HEK293 (cell line): Measurements from ENCODE around the gene TRIM27.

Source experiments
- CTCF ChIA-PET: fragments of 350-600 bp; formaldehyde crosslinking; extraction: SDS; loops from one replicate; lab custom pipeline; 2021; ENCODE audit warnings: antibody characterized with exemption; lab: Yijun Ruan, JAX
- POLR2A ChIA-PET: fragments of 300-600 bp; formaldehyde crosslinking; extraction: SDS; loops from one replicate; lab custom pipeline; 2020; ENCODE audit warnings: antibody characterized with exemption, inconsistent platforms; lab: Yijun Ruan, JAX
- H3K27ac ChIP-seq: fragments of 200-500 bp; sonication (Bioruptor generic); 2 replicates; pipeline ENCODE4 v1.5.1; 2014; ENCODE audit warnings: low read depth, low read length, control low read depth, inconsistent platforms; ENCODE audit errors: extremely low read depth
- H3K36me3 ChIP-seq, 2 experiments: fragments of 200-500 bp in 1 of 2; sonication (Bioruptor generic) in 1 of 2; 1 replicate in 1 of 2; 2 replicates in 1 of 2; pipeline ENCODE4 v1.5.1; 2014 to 2017; ENCODE audit warnings: inconsistent platforms in 2 of 2, low read length in 2 of 2; ENCODE audit not compliant: control insufficient read depth in 2 of 2, insufficient read depth in 1 of 2
- H3K4me1 ChIP-seq: fragments of 200-500 bp; sonication (Bioruptor generic); 2 replicates; pipeline ENCODE4 v1.5.1; 2014; ENCODE audit warnings: mild to moderate bottlenecking, low read length, inconsistent platforms; ENCODE audit not compliant: control insufficient read depth, insufficient read depth
- H3K4me3 ChIP-seq: 2 replicates; pipeline ENCODE4 v1.5.1; 2011; ENCODE audit warnings: low read depth, mild to moderate bottlenecking, control low read depth, low read length, moderate library complexity
- H3K9me3 ChIP-seq: fragments of 200-500 bp; sonication (Bioruptor generic); 2 replicates; pipeline ENCODE4 v1.5.1; 2014; ENCODE audit warnings: low read depth, low read length, inconsistent platforms; ENCODE audit not compliant: control insufficient read depth, insufficient read depth
- BCL11A ChIP-seq: fragments of 450-650 bp; formaldehyde crosslinking; IDR thresholded peaks from 2 replicates; pipeline ENCODE4 v1.5.1; 2016; ENCODE audit warnings: low read depth, missing biosample characterization, missing genetic modification characterization
- KLF1 ChIP-seq: fragments of 450-650 bp; formaldehyde crosslinking; IDR thresholded peaks from 2 replicates; pipeline ENCODE4 v1.5.1; 2016; ENCODE audit warnings: missing biosample characterization, missing genetic modification characterization
- MEIS1 ChIP-seq: sonication (generic); formaldehyde crosslinking; IDR thresholded peaks from 2 replicates; pipeline ENCODE4 v1.8.1; 2022; ENCODE audit warnings: missing genetic modification reagents, mild to moderate bottlenecking, borderline replicate concordance
- PRDM4 ChIP-seq: fragments of 450-650 bp; formaldehyde crosslinking; IDR thresholded peaks from 2 replicates; pipeline ENCODE4 v1.5.1; 2017; ENCODE audit warnings: missing biosample characterization, missing genetic modification characterization
- RBAK ChIP-seq: fragments of 450-650 bp; formaldehyde crosslinking; IDR thresholded peaks from 2 replicates; pipeline ENCODE4 v1.5.1; 2016; ENCODE audit warnings: missing biosample characterization, missing genetic modification characterization
- SCRT2 ChIP-seq: fragments of 450-650 bp; formaldehyde crosslinking; IDR thresholded peaks from 2 replicates; pipeline ENCODE4 v1.5.1; 2016; ENCODE audit warnings: missing biosample characterization, missing genetic modification characterization
- TCF7L2 ChIP-seq: IDR thresholded peaks from 2 replicates; pipeline ENCODE4 v1.6.1; 2011; ENCODE audit warnings: low read depth, mild to moderate bottlenecking, inconsistent platforms, low read length, moderate library complexity, borderline replicate concordance
- ZBTB11 ChIP-seq: fragments of 450-650 bp; formaldehyde crosslinking; conservative IDR thresholded peaks from 2 replicates; pipeline ENCODE4 v1.5.1; 2016; ENCODE audit warnings: low read depth, missing biosample characterization, missing genetic modification characterization
- ZBTB20 ChIP-seq: fragments of 450-650 bp; formaldehyde crosslinking; IDR thresholded peaks from 2 replicates; pipeline ENCODE4 v1.5.1; 2016; ENCODE audit warnings: missing biosample characterization, missing genetic modification characterization
- ZBTB48 ChIP-seq: fragments of 450-650 bp; formaldehyde crosslinking; IDR thresholded peaks from 2 replicates; pipeline ENCODE4 v1.5.1; 2016; ENCODE audit warnings: missing biosample characterization, missing genetic modification characterization
- ZBTB8A ChIP-seq: fragments of 450-650 bp; formaldehyde crosslinking; IDR thresholded peaks from 2 replicates; pipeline ENCODE4 v1.5.1; 2016; ENCODE audit warnings: missing biosample characterization, missing genetic modification characterization
- ZFP3 ChIP-seq: fragments of 450-650 bp; formaldehyde crosslinking; IDR thresholded peaks from 2 replicates; pipeline ENCODE4 v1.5.1; 2016; ENCODE audit warnings: low read depth, missing biosample characterization, missing genetic modification characterization
- ZFP37 ChIP-seq: fragments of 450-650 bp; formaldehyde crosslinking; IDR thresholded peaks from 2 replicates; pipeline ENCODE4 v1.5.1; 2016; ENCODE audit warnings: missing biosample characterization, missing genetic modification characterization
- ZNF174 ChIP-seq: fragments of 450-650 bp; formaldehyde crosslinking; IDR thresholded peaks from 2 replicates; pipeline ENCODE4 v1.5.0; 2017; ENCODE audit warnings: missing biosample characterization, mild to moderate bottlenecking, missing genetic modification characterization
- ZNF184 ChIP-seq: fragments of 450-650 bp; IDR thresholded peaks from 2 replicates; pipeline ENCODE4 v1.5.1; 2018; ENCODE audit warnings: missing biosample characterization, mild to moderate bottlenecking, missing genetic modification characterization
- ZNF2 ChIP-seq: fragments of 450-650 bp; formaldehyde crosslinking; IDR thresholded peaks from 2 replicates; pipeline ENCODE4 v1.5.1; 2016; ENCODE audit warnings: missing biosample characterization, missing genetic modification characterization
- ZNF214 ChIP-seq: fragments of 450-650 bp; formaldehyde crosslinking; IDR thresholded peaks from 2 replicates; pipeline ENCODE4 v1.5.1; 2017; ENCODE audit warnings: missing biosample characterization, mild to moderate bottlenecking, missing genetic modification characterization, borderline replicate concordance
- ZNF221 ChIP-seq: fragments of 450-650 bp; formaldehyde crosslinking; IDR thresholded peaks from 2 replicates; pipeline ENCODE4 v1.5.1; 2017; ENCODE audit warnings: missing biosample characterization, missing genetic modification characterization, borderline replicate concordance
- ZNF23 ChIP-seq: fragments of 450-650 bp; formaldehyde crosslinking; IDR thresholded peaks from 2 replicates; pipeline ENCODE4 v1.5.1; 2016; ENCODE audit warnings: missing biosample characterization, missing genetic modification characterization, borderline replicate concordance
- ZNF324 ChIP-seq: fragments of 450-650 bp; formaldehyde crosslinking; IDR thresholded peaks from 2 replicates; pipeline ENCODE4 v1.5.1; 2016; ENCODE audit warnings: missing biosample characterization, missing genetic modification characterization
- ZNF394 ChIP-seq: fragments of 450-650 bp; formaldehyde crosslinking; IDR thresholded peaks from 2 replicates; pipeline ENCODE4 v1.5.1; 2016; ENCODE audit warnings: missing biosample characterization, missing genetic modification characterization, mild to moderate bottlenecking, moderate library complexity, borderline replicate concordance
- ZNF580 ChIP-seq: fragments of 450-650 bp; formaldehyde crosslinking; IDR thresholded peaks from 2 replicates; pipeline ENCODE4 v1.5.1; 2016; ENCODE audit warnings: missing biosample characterization, missing genetic modification characterization
- ZNF596 ChIP-seq: fragments of 450-650 bp; IDR thresholded peaks from 2 replicates; pipeline ENCODE4 v1.5.0; 2018; ENCODE audit warnings: missing biosample characterization, mild to moderate bottlenecking, missing genetic modification characterization, moderate library complexity
- ZNF610 ChIP-seq: fragments of 450-650 bp; formaldehyde crosslinking; IDR thresholded peaks from 2 replicates; pipeline ENCODE4 v1.5.1; 2016; ENCODE audit warnings: missing biosample characterization, missing genetic modification characterization, borderline replicate concordance
- ZNF660 ChIP-seq: fragments of 450-650 bp; IDR thresholded peaks from 2 replicates; pipeline ENCODE4 v1.5.1; 2018; ENCODE audit warnings: missing biosample characterization, mild to moderate bottlenecking, missing genetic modification characterization
- ZNF707 ChIP-seq: fragments of 450-650 bp; formaldehyde crosslinking; IDR thresholded peaks from 2 replicates; pipeline ENCODE4 v1.5.1; 2016; ENCODE audit warnings: missing biosample characterization, missing genetic modification characterization
- ZNF776 ChIP-seq: fragments of 450-650 bp; formaldehyde crosslinking; IDR thresholded peaks from 2 replicates; pipeline ENCODE4 v1.5.0; 2017; ENCODE audit warnings: missing biosample characterization, missing genetic modification characterization, borderline replicate concordance
- ZNF777 ChIP-seq: fragments of 450-650 bp; formaldehyde crosslinking; IDR thresholded peaks from 2 replicates; pipeline ENCODE4 v1.5.1; 2017; ENCODE audit warnings: missing biosample characterization, missing genetic modification characterization, borderline replicate concordance
- ZSCAN23 ChIP-seq: fragments of 450-650 bp; formaldehyde crosslinking; IDR thresholded peaks from 2 replicates; pipeline ENCODE4 v1.5.1; 2016; ENCODE audit warnings: missing biosample characterization, missing genetic modification characterization

Gene TRIM27

GRCh38 chr6:28941684-28942448 lies 18.1 kb upstream of the TRIM27 start (continued):
- TF ChIP-seq SCRT2 (tag by site-specific recombination) (peak; percentile 64), ZBTB8A (0 out of 2 replicates have a peak, but pooled peaks have one; percentile 16), ZBTB48 (tag by site-specific recombination) (0 out of 2 replicates have a peak, but pooled peaks have one; percentile 27), ZNF596 (tag by site-specific recombination) (no peak; the same call in 1 of the 2 replicates)

GRCh38 chr6:28940858-28941683 lies 17.3 kb upstream of the TRIM27 start:
- POLR2A ChIA-PET, result interaction anchor here (1.3 to 3.4 kb wide), 5 partner anchors 12 to 74 kb away, joined by 5 to 29 read pairs (median 7); partner anchors contain the start of gene TRIM27
- CTCF ChIA-PET, result interaction anchor here (0.7 to 1.6 kb wide), 5 partner anchors 30 to 131 kb away, joined by 3 to 7 read pairs (median 4); no protein-coding TSS in a partner anchor
- 0 out of 2 replicates have a peak, but pooled peaks have one; percentile 31 for TF ChIP-seq ZFP3 (tag by site-specific recombination)
- peak; percentile 73; the same call in 1 of the 2 replicates for TF ChIP-seq ZNF221 (tag by site-specific recombination)
- TF ChIP-seq RBAK (tag by site-specific recombination), result no peak
- TF ChIP-seq ZNF776, result no peak
- peak; percentile 33; the same call in 1 of the 2 replicates for TF ChIP-seq KLF1 (tag by site-specific recombination)
- TF ChIP-seq BCL11A (tag by site-specific recombination), result no peak
- TF ChIP-seq ZNF184, result peak; percentile 84
- TF ChIP-seq ZNF394 (tag by site-specific recombination), result peak; percentile 49
- no peak for TF ChIP-seq TCF7L2
- no peak for TF ChIP-seq ZNF174 (tag by site-specific recombination)
- TF ChIP-seq ZFP37 (tag by site-specific recombination), result no peak; the same call in 1 of the 2 replicates
- no peak for TF ChIP-seq ZNF214 (tag by site-specific recombination)
- TF ChIP-seq ZBTB20 (tag by site-specific recombination), result 0 out of 2 replicates have a peak, but pooled peaks have one; percentile 1
- TF ChIP-seq ZSCAN23 (tag by site-specific recombination), result peak; percentile 23; the same call in 1 of the 2 replicates
- TF ChIP-seq ZNF707 (tag by site-specific recombination), result no peak
- no peak for TF ChIP-seq ZNF23
- peak; percentile 32 for TF ChIP-seq ZNF324 (tag by site-specific recombination)
- peak; percentile 72; the same call in 1 of the 2 replicates for TF ChIP-seq ZNF2
- no peak for TF ChIP-seq MEIS1 (CRISPR knock-in tag)
- TF ChIP-seq ZNF610, result no peak
- TF ChIP-seq ZNF660, result peak; percentile 93
- TF ChIP-seq ZBTB11 (tag by site-specific recombination), result no peak
- TF ChIP-seq ZNF777 (tag by site-specific recombination), result no peak; the same call in 1 of the 2 replicates
- TF ChIP-seq PRDM4, result peak; percentile 8; the same call in 1 of the 2 replicates
- peak; percentile 66 for TF ChIP-seq ZNF580 (tag by site-specific recombination)

More at GRCh38 chr6:28940858-28941683, 17.3 kb upstream of the TRIM27 start:
- Histone ChIP-seq H3K4me3 (peak overlapping the region; percentile 77), H3K4me1 (no peaks in the 10 kb centered on the region), H3K9me3 (no peaks in the 10 kb centered on the region), H3K27ac (peak overlapping the region; percentile 0; the same call in 1 of the 2 replicates), H3K36me3 (no peaks in the 10 kb centered on the region)
